Prostate gland (tissue), 2 donors: ENCODE measurements around the gene MVP. TPM values are rescaled to one million over a fixed set of nuclear protein-coding genes. Genes with fewer than 3 reads are reported as not detected.
"Not testable (repeated sequence)": the region's sequence is repeated elsewhere in the genome, so short reads cannot be mapped to it uniquely, and the experiment has no call there.

Source experiments
- DNase-seq: peaks from one replicate; pipeline ENCODE4 v3.0.0-alpha.2; 2019; ENCODE audit warnings: low spot score
- H3K27ac ChIP-seq, 2 donors: fragments of 200-600 bp; sonication (generic); 2 replicates each; pipeline ENCODE4 v1.5.1; 2017 to 2019
- H3K27me3 ChIP-seq: fragments of 200-600 bp; sonication (generic); replicated peaks from 2 replicates; pipeline ENCODE4 v1.5.1; 2019; ENCODE audit not compliant: insufficient read depth
- H3K36me3 ChIP-seq, 2 donors: fragments of 200-600 bp; sonication (generic); 1 replicate in 1 of 2; 2 replicates in 1 of 2; pipeline versions ENCODE4 v1.5.1 to v1.8.1; 2017 to 2019
- H3K4me1 ChIP-seq: fragments of 200-600 bp; sonication (generic); replicated peaks from 2 replicates; pipeline ENCODE4 v1.5.1; 2019
- H3K4me3 ChIP-seq, 2 donors: fragments of 200-600 bp; sonication (generic); 2 replicates each; pipeline ENCODE4 v1.5.1; 2017 to 2019
- H3K9me3 ChIP-seq: fragments of 200-600 bp; sonication (generic); 2 replicates; pipeline ENCODE4 v1.5.1; 2017
- POLR2A ChIP-seq: fragments of 450-650 bp; IDR thresholded peaks from one replicate; pipeline ENCODE4 v1.6.1; 2016; ENCODE audit warnings: antibody characterized with exemption, mild to moderate bottlenecking
- POLR2AphosphoS5 ChIP-seq: sonication (generic); formaldehyde crosslinking; IDR thresholded peaks from one replicate; pipeline ENCODE4 v1.6.1; 2017; ENCODE audit warnings: antibody characterized with exemption
- WGBS: methylation state at CpG from one replicate; pipeline ENCODE4 v1.1.5; 2018; 5-methylcytosine and 5-hydroxymethylcytosine counted together
- intact Hi-C: fragments of 100-400 bp; cut with DNase I; formaldehyde crosslinking; loops from one replicate; pipeline ENCODE4 v1.14.2; 2022
- total RNA-seq, 2 donors: library from RNA; depleted of rRNA; stranded (reverse); fragments of >200 nt; gene quantifications; one replicate each; pipeline ENCODE4 v1.1.0, GENCODE V29; 2016
- TF ChIP-seq, protein P1 (sequence below), 4 experiments: fragments of 200-600 bp in 2 of 4; fragments of 450-650 bp in 2 of 4; sonication (generic) in 2 of 4; IDR thresholded peaks; 1 replicate in 3 of 4; 2 replicates in 1 of 4; pipeline ENCODE4 v1.5.1; 2016 to 2019; ENCODE audit warnings: antibody characterized with exemption in 4 of 4, mild to moderate bottlenecking in 2 of 4, moderate library complexity in 2 of 4

Gene MVP
- total RNA-seq, 2 donors from 2014 or later, result 59.3 to 247 TPM

DNA sequence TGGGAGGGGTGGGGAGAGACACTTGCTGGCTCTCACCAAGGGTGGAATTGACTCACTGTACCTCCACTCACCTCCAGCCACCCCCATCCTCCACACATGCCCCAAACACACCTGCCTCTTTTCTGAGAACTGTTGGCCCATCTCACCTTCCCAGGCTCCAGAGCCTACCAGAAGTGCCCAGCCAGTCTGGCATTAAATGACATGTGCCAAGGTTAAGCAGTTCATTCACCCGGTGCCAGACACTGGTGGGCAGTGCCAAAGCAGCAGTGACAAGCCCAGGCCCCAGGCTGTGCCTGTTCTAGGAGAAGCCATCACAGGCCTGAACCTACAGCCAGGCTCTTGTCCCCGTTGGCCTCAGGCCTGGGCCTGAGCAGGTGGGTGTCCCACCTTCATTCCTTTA lies 11.2 kb downstream of the MVP start:
- Histone ChIP-seq H3K9me3 (no peaks in the 10 kb centered on the region), H3K36me3 (peaks cover 6 to 13% of the 10 kb centered on the region in 2 donors), H3K4me3 (no peak overlapping the region), H3K27me3 (no peaks in the 10 kb centered on the region), H3K4me1 (no peaks in the 10 kb centered on the region), H3K27ac (no peak overlapping the region)
- TF ChIP-seq POLR2AphosphoS5 (no peak), POLR2A (no peak)
- TF ChIP-seq, protein P1, sequence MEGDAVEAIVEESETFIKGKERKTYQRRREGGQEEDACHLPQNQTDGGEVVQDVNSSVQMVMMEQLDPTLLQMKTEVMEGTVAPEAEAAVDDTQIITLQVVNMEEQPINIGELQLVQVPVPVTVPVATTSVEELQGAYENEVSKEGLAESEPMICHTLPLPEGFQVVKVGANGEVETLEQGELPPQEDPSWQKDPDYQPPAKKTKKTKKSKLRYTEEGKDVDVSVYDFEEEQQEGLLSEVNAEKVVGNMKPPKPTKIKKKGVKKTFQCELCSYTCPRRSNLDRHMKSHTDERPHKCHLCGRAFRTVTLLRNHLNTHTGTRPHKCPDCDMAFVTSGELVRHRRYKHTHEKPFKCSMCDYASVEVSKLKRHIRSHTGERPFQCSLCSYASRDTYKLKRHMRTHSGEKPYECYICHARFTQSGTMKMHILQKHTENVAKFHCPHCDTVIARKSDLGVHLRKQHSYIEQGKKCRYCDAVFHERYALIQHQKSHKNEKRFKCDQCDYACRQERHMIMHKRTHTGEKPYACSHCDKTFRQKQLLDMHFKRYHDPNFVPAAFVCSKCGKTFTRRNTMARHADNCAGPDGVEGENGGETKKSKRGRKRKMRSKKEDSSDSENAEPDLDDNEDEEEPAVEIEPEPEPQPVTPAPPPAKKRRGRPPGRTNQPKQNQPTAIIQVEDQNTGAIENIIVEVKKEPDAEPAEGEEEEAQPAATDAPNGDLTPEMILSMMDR (IDR thresholded peaks at IDR 0.05), result no peak
- intact Hi-C loops, result no loop called here
- 53% methylated on average over 2 of the region's 2 CpGs for WGBS
- DNase-seq, result no peak

DNA sequence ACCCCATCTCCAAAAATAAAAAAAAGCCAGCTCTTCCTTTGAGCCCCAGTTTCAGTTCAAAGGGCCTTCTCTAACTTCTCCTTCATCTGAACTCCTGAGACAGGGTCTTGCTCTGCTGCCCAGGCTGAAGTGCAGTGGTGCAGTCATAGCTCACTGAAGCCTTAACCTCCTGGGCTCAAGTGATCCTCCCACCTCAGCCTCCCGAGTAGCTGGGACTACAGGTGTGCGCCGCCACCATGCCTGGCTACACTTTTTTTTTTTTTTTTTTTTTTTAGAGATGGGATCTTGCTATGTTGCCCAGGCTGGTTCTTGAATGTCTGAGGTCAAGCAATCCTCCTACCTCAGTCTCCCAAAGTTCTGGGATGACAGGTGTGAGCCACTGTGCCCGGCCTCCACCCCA lies 13.0 kb downstream of the MVP start:
- H3K27me3 ChIP-seq, H3K4me1 ChIP-seq, H3K27ac ChIP-seq, H3K9me3 ChIP-seq, intact Hi-C loops, DNase-seq, H3K4me3 ChIP-seq: not testable (repeated sequence)
- H3K36me3 ChIP-seq, result peaks cover 8 to 18% of the 10 kb centered on the region in 2 donors
- 92% methylated on average over 4 of the region's 4 CpGs for WGBS

DNA sequence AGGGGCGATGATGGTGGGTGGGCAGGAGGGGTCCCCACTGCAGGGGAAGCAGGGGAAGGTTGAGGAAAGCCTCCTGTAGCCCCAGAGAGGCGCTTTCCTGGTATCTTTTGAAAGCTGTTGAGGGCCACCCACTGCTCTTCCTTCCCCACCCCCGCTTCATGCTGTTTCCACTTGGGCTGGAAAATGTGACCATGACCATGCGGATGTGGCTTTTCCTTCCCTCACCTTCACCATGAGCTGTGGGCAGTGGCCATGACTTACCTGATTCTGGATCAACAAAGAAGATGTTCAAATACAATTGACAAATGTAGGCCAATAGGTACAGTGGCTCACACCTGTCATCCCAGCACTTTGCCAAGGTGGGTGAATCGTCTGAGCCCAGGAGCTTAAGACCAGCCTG lies 13.8 kb downstream of the MVP start:
- Histone ChIP-seq H3K9me3 (no peaks in the 10 kb centered on the region), H3K36me3 (peaks cover 8 to 18% of the 10 kb centered on the region in 2 donors), H3K27ac (no peak overlapping the region), H3K4me3 (no peak overlapping the region), H3K4me1 (no peaks in the 10 kb centered on the region), H3K27me3 (no peaks in the 10 kb centered on the region)
- DNase-seq, result no peak
- TF ChIP-seq, protein P1 (IDR thresholded peaks at IDR 0.05), result no peak
- TF ChIP-seq POLR2AphosphoS5, result no peak
- TF ChIP-seq POLR2A, result no peak
- WGBS, result 93% methylated on average over 5 of the region's 5 CpGs
- intact Hi-C loops, result no loop called here

DNA sequence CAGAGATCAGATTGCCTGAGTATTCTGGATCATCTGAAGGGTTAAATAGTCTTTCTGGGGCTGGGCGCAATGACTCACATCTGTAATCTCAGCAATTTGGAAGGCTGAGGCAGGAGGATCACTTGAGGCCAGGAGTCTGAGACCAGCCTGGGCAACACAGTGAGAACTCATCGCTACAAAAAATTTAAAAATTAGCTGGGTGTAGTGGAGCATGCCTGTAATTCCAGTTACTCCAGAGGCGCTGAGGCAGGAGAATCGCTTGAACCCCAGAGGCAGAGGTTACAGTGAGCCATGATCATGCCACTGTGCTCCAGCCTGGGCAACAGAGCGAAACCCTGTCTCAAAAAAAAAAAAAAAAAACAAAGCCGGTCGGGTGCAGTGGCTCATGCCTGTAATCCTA lies 15.7 kb downstream of the MVP start:
- H3K4me1 ChIP-seq, result no peaks in the 10 kb centered on the region
- no peak overlapping the region for H3K27ac ChIP-seq
- TF ChIP-seq POLR2AphosphoS5 (no peak), POLR2A (no peak)
- TF ChIP-seq, protein P1 (IDR thresholded peaks at IDR 0.05), result no peak
- intact Hi-C loops, result no loop called here
- 89% methylated on average over 7 of the region's 7 CpGs for WGBS
- no peak for DNase-seq
- H3K4me3 ChIP-seq, result no peak overlapping the region
- peaks cover 8 to 18% of the 10 kb centered on the region in 2 donors for H3K36me3 ChIP-seq
- no peaks in the 10 kb centered on the region for H3K9me3 ChIP-seq
- H3K27me3 ChIP-seq, result no peaks in the 10 kb centered on the region

DNA sequence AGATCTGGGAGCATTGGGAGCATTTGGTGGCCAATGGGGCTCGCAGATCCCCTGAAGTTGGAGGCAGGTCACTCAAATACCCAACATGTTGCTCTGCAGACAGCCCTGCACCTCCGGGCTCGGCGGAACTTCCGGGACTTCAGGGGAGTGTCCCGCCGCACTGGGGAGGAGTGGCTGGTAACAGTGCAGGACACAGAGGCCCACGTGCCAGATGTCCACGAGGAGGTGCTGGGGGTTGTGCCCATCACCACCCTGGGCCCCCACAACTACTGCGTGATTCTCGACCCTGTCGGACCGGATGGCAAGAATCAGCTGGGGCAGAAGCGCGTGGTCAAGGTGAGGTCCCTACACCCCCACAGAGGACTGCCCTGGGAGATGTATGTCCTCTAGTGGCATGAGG lies 16.4 kb downstream of the MVP start:
- no peak for DNase-seq
- intact Hi-C loops, result no loop called here
- Histone ChIP-seq H3K27ac (no peak overlapping the region), H3K4me3 (no peak overlapping the region), H3K36me3 (peaks cover 8 to 18% of the 10 kb centered on the region in 2 donors), H3K9me3 (no peaks in the 10 kb centered on the region), H3K4me1 (no peaks in the 10 kb centered on the region), H3K27me3 (no peaks in the 10 kb centered on the region)
- no peak for TF ChIP-seq POLR2AphosphoS5
- TF ChIP-seq, protein P1 (IDR thresholded peaks at IDR 0.05), result no peak
- TF ChIP-seq POLR2A, result no peak
- 77% methylated on average over 14 of the region's 15 CpGs for WGBS
